Measurements from ENCODE around the gene ABCA1. TPM values are rescaled to one million over a fixed set of nuclear protein-coding genes. Genes with fewer than 3 reads are reported as not detected.

The ABCA1 gene
- polyA plus RNA-seq, 6 donors from 2014 or later: 3.0 to 8.4 (median 7.1) TPM

- no peaks in the 10 kb centered on the region for H3K4me1 Mint-ChIP-seq
- no peak for ATAC-seq (ENCODE audit: low read depth in 2 of 2)
- no peak overlapping the region for H3K27ac Mint-ChIP-seq
- peaks cover 35 to 43% of the 10 kb centered on the region in 2 donors for H3K36me3 Mint-ChIP-seq
- no peaks in the 10 kb centered on the region for H3K9me3 Mint-ChIP-seq
- DNase-seq: no peak
- no peak overlapping the region for H3K4me3 Mint-ChIP-seq
- no peaks in the 10 kb centered on the region for H3K27me3 Mint-ChIP-seq
These were observed 127.7 kb downstream of the ABCA1 start for GRCh38 chr9:104800068-104800785.

GRCh38 chr9:104798209-104798995, 129.6 kb downstream of the ABCA1 start:
- H3K4me3 Mint-ChIP-seq: peak overlapping the region in 1 of 8 donors; percentile 80
- ATAC-seq (ENCODE audit: low read depth in 2 of 2) (no peak), DNase-seq (no peak)
- H3K27ac Mint-ChIP-seq: peak overlapping the region in 2 of 6 donors; percentile 11 to 24
- peaks cover 0 to 4% (median 0%) of the 10 kb centered on the region in 3 donors for H3K4me1 Mint-ChIP-seq
- no peaks in the 10 kb centered on the region for H3K27me3 Mint-ChIP-seq
- H3K9me3 Mint-ChIP-seq: no peaks in the 10 kb centered on the region
- H3K36me3 Mint-ChIP-seq: peaks cover 44 to 52% of the 10 kb centered on the region in 2 donors

GRCh38 chr9:104795857-104796256, 132.1 kb downstream of the ABCA1 start:
- Mint-ChIP-seq H3K4me1 (peaks cover 0 to 4% (median 0%) of the 10 kb centered on the region in 3 donors), H3K9me3 (no peaks in the 10 kb centered on the region), H3K27ac (peak overlapping the region in 1 of 6 donors; percentile 22), H3K27me3 (no peaks in the 10 kb centered on the region), H3K36me3 (peaks cover 46 to 60% of the 10 kb centered on the region in 2 donors), H3K4me3 (peak overlapping the region in 1 of 8 donors; percentile 2)
- DNase-seq: no peak
- no peak for ATAC-seq (ENCODE audit: low read depth in 2 of 2)

GRCh38 chr9:104795082-104795481, 132.9 kb downstream of the ABCA1 start:
- Mint-ChIP-seq H3K27me3 (no peaks in the 10 kb centered on the region), H3K4me1 (peaks cover 0 to 4% (median 0%) of the 10 kb centered on the region in 3 donors), H3K27ac (peak overlapping the region in 2 of 6 donors; percentile 36 to 57)

GRCh38 chr9:104794070-104794469, 133.9 kb downstream of the ABCA1 start:
- Mint-ChIP-seq H3K4me1 (peaks cover 0 to 4% (median 0%) of the 10 kb centered on the region in 3 donors), H3K9me3 (no peaks in the 10 kb centered on the region), H3K27me3 (no peaks in the 10 kb centered on the region), H3K27ac (peak overlapping the region in 1 of 6 donors; percentile 8), H3K4me3 (no peak overlapping the region), H3K36me3 (peaks cover 46 to 53% of the 10 kb centered on the region in 2 donors)
- no peak for DNase-seq
- no peak for ATAC-seq (ENCODE audit: low read depth in 2 of 2)

More at GRCh38 chr9:104795082-104795481, 132.9 kb downstream of the ABCA1 start:
- no peak overlapping the region for H3K4me3 Mint-ChIP-seq
- ATAC-seq (ENCODE audit: low read depth in 2 of 2) (no peak), DNase-seq (no peak)
- H3K9me3 Mint-ChIP-seq: no peaks in the 10 kb centered on the region
- peaks cover 46 to 60% of the 10 kb centered on the region in 2 donors for H3K36me3 Mint-ChIP-seq

- ATAC-seq (ENCODE audit: low read depth in 2 of 2) (no peak), DNase-seq (no peak)
- Mint-ChIP-seq H3K36me3 (peaks cover 22 to 28% of the 10 kb centered on the region in 2 donors), H3K9me3 (no peaks in the 10 kb centered on the region), H3K27me3 (no peaks in the 10 kb centered on the region), H3K27ac (peak overlapping the region in 2 of 6 donors; percentile 24 to 60), H3K4me1 (peaks cover 7 to 16% (median 8%) of the 10 kb centered on the region in 3 donors), H3K4me3 (no peak overlapping the region)
These were observed 139.7 kb downstream of the ABCA1 start for GRCh38 chr9:104788251-104788650.

GRCh38 chr9:104787306-104788015, 140.5 kb downstream of the ABCA1 start:
- Mint-ChIP-seq H3K4me1 (peaks cover 7 to 22% (median 8%) of the 10 kb centered on the region in 3 donors), H3K36me3 (peaks cover 18 to 20% of the 10 kb centered on the region in 2 donors), H3K9me3 (no peaks in the 10 kb centered on the region), H3K27ac (peak overlapping the region in 4 of 6 donors; percentile 38 to 69 (median 61)), H3K4me3 (no peak overlapping the region), H3K27me3 (no peaks in the 10 kb centered on the region)
- ATAC-seq (ENCODE audit: low read depth in 2 of 2) (no peak), DNase-seq (no peak)

GRCh38 chr9:104786293-104786692, 141.7 kb downstream of the ABCA1 start:
- no peak for DNase-seq
- Mint-ChIP-seq H3K36me3 (peaks cover 9 to 20% of the 10 kb centered on the region in 2 donors), H3K27me3 (no peaks in the 10 kb centered on the region), H3K4me3 (no peak overlapping the region), H3K27ac (peak overlapping the region in 1 of 6 donors; percentile 8), H3K4me1 (peaks cover 7 to 22% (median 8%) of the 10 kb centered on the region in 3 donors), H3K9me3 (no peaks in the 10 kb centered on the region)
- no peak for ATAC-seq (ENCODE audit: low read depth in 2 of 2)

GRCh38 chr9:104784098-104784497, 143.9 kb downstream of the ABCA1 start:
- Mint-ChIP-seq H3K4me1 (peaks cover 20 to 31% (median 20%) of the 10 kb centered on the region in 3 donors), H3K4me3 (peak overlapping the region in 3 of 8 donors; percentile 4 to 37 (median 20)), H3K27ac (peak overlapping the region in 4 of 6 donors; percentile 1 to 83 (median 45)), H3K9me3 (no peaks in the 10 kb centered on the region), H3K27me3 (no peaks in the 10 kb centered on the region), H3K36me3 (peaks cover 9 to 15% of the 10 kb centered on the region in 2 donors)
- ATAC-seq (ENCODE audit: low read depth in 2 of 2) (peak; percentile 80 to 86), DNase-seq (no peak)

GRCh38 chr9:104783588-104783987, 144.4 kb downstream of the ABCA1 start:
- Mint-ChIP-seq H3K27me3 (no peaks in the 10 kb centered on the region), H3K36me3 (peaks cover 14% of the 10 kb centered on the region in 2 donors), H3K9me3 (no peaks in the 10 kb centered on the region), H3K4me3 (peak overlapping the region in 1 of 8 donors; percentile 20), H3K27ac (peak overlapping the region in 1 of 6 donors; percentile 60), H3K4me1 (peaks cover 20 to 31% (median 24%) of the 10 kb centered on the region in 3 donors)
- ATAC-seq (ENCODE audit: low read depth in 2 of 2) (no peak), DNase-seq (no peak)

GRCh38 chr9:104780796-104781395, 147.1 kb downstream of the ABCA1 start:
- Mint-ChIP-seq H3K9me3 (no peaks in the 10 kb centered on the region), H3K36me3 (peaks cover 8 to 9% of the 10 kb centered on the region in 2 donors), H3K4me3 (no peak overlapping the region), H3K4me1 (peaks cover 20 to 31% (median 31%) of the 10 kb centered on the region in 3 donors), H3K27me3 (no peaks in the 10 kb centered on the region), H3K27ac (peak overlapping the region in 2 of 6 donors; percentile 4 to 21)
- no peak for DNase-seq
- ATAC-seq (ENCODE audit: low read depth in 2 of 2): peak; percentile 27 to 31

- Mint-ChIP-seq H3K27me3 (no peaks in the 10 kb centered on the region), H3K36me3 (peaks cover 6 to 7% of the 10 kb centered on the region in 2 donors), H3K4me3 (no peak overlapping the region), H3K27ac (peak overlapping the region in 5 of 6 donors; percentile 4 to 80 (median 59)), H3K9me3 (no peaks in the 10 kb centered on the region), H3K4me1 (peaks cover 20 to 31% (median 31%) of the 10 kb centered on the region in 3 donors)
- DNase-seq: no peak
- ATAC-seq (ENCODE audit: low read depth in 2 of 2): no peak
These were observed 147.9 kb downstream of the ABCA1 start for GRCh38 chr9:104779946-104780535.

Data from naive B cell (primary cell).